Endothelial cell (in vitro differentiated cells): ENCODE results near the gene DDI2. TPM values are rescaled to one million over a fixed set of nuclear protein-coding genes. Genes with fewer than 3 reads are reported as not detected.

Experiments used
- DNase-seq: peaks from one replicate; pipeline ENCODE4 v3.0.0; 2021; ENCODE audit warnings: low spot score
- H3K27ac Mint-ChIP-seq: one replicate; pipeline ENCODE4 v1.8.0; 2021; ENCODE audit warnings: mixed read lengths, inconsistent platforms; ENCODE audit not compliant: unreplicated experiment
- H3K27me3 Mint-ChIP-seq: one replicate; pipeline ENCODE4 v1.8.0; 2021; ENCODE audit warnings: mild to moderate bottlenecking, moderate library complexity, mixed read lengths, inconsistent platforms; ENCODE audit not compliant: unreplicated experiment
- H3K36me3 Mint-ChIP-seq: one replicate; pipeline ENCODE4 v1.8.0; 2021; ENCODE audit warnings: mild to moderate bottlenecking, low read depth, mixed read lengths, inconsistent platforms; ENCODE audit not compliant: unreplicated experiment
- H3K4me1 Mint-ChIP-seq: one replicate; pipeline ENCODE4 v1.8.0; 2021; ENCODE audit warnings: mild to moderate bottlenecking, mixed read lengths, inconsistent platforms; ENCODE audit not compliant: unreplicated experiment
- H3K4me3 Mint-ChIP-seq: one replicate; pipeline ENCODE4 v1.8.0; 2021; ENCODE audit warnings: mild to moderate bottlenecking, mixed read lengths, inconsistent platforms; ENCODE audit not compliant: unreplicated experiment
- H3K9me3 Mint-ChIP-seq: one replicate; pipeline ENCODE4 v1.8.0; 2021; ENCODE audit warnings: mixed read lengths, inconsistent platforms; ENCODE audit not compliant: unreplicated experiment
- CTCF ChIP-seq: fragments of 200-600 bp; sonication (generic); IDR thresholded peaks from one replicate; pipeline ENCODE4 v1.5.0; 2021; ENCODE audit warnings: antibody characterized with exemption; ENCODE audit not compliant: unreplicated experiment
- total RNA-seq: library from RNA; stranded (reverse); fragmentation: NEBNext Ultra II Directional; extraction: Animal tissue kit (Norgen Biotek cat#: 25700); gene quantifications from one replicate; pipeline ENCODE4 v1.2.1, GENCODE V29; 2021; ENCODE audit not compliant: unreplicated experiment

The DDI2 gene
- total RNA-seq, 1 donor from 2014 or later, result 24.0 TPM

DNA sequence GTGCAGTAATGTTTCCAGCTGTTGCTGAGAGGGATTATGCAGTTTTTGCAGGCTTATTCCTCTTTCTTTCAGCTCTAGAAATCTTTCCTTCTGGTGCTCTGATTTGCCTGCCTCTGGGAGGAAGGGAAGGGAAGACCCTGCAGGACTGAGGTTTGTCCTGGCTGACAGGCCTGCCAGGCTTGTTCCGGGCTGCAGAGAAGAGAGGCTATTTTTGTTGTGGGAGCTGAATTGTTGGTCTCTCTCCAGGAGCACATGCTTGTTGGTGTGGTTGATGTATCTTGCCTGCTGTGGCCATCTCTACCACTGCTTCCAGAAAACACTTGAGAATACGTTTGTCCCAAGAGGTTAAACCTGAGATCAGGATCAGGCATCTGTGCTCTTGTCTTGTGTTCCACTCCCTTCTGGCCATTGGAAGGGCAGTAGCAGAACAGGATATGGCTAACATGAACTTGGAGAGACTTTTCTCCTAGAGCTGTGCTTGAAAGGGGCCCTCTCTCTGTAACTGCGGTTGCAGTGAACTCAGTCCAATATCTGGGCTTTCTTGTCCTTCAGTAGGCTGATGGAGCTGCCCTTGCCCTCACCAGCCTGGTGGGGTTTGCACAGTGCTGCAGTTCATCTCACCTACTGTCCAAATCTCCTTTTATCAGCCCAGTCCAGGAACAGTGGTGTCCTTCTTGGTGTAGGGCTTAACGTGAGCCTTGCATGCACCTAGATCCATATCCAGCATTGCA is 97.3 kb downstream of the DDI2 start:
- H3K9me3 Mint-ChIP-seq, result no peaks in the 10 kb centered on the region
- no peak for DNase-seq
- H3K36me3 Mint-ChIP-seq, result peaks cover 10% of the 10 kb centered on the region
- H3K4me3 Mint-ChIP-seq, result peak overlapping the region; percentile 48
- peaks cover 4% of the 10 kb centered on the region for H3K27me3 Mint-ChIP-seq
- no peak overlapping the region for H3K27ac Mint-ChIP-seq
- no peak for TF ChIP-seq CTCF
- H3K4me1 Mint-ChIP-seq, result peaks cover 3% of the 10 kb centered on the region

GRCh38 chr1:15717418-15718125 is 100.3 kb downstream of the DDI2 start:
- Mint-ChIP-seq H3K36me3 (peaks cover 12% of the 10 kb centered on the region), H3K9me3 (no peaks in the 10 kb centered on the region), H3K4me3 (no peak overlapping the region), H3K27me3 (peaks cover 4% of the 10 kb centered on the region), H3K4me1 (peaks cover 10% of the 10 kb centered on the region), H3K27ac (no peak overlapping the region)
- no peak for DNase-seq
- no peak for TF ChIP-seq CTCF

GRCh38 chr1:15718199-15718601 is 100.9 kb downstream of the DDI2 start:
- no peaks in the 10 kb centered on the region for H3K9me3 Mint-ChIP-seq
- H3K36me3 Mint-ChIP-seq, result peaks cover 18% of the 10 kb centered on the region
- no peak overlapping the region for H3K4me3 Mint-ChIP-seq
- DNase-seq, result no peak
- H3K4me1 Mint-ChIP-seq, result peaks cover 10% of the 10 kb centered on the region
- H3K27ac Mint-ChIP-seq, result peak overlapping the region; percentile 70
- no peak for TF ChIP-seq CTCF
- peaks cover 4% of the 10 kb centered on the region for H3K27me3 Mint-ChIP-seq

Other genes with a start within 250 kb of the DDI2 start
- gene EFHD2, start 207.6 kb upstream of the DDI2 start, total RNA-seq, result 6.6 TPM
- not detected for gene CTRC, start 179.0 kb upstream of the DDI2 start, total RNA-seq
- not detected for gene CELA2A, start 160.7 kb upstream of the DDI2 start, total RNA-seq
- not detected for gene CELA2B, start 141.4 kb upstream of the DDI2 start, total RNA-seq
- gene CASP9, start 93.2 kb upstream of the DDI2 start, total RNA-seq, result 12.0 TPM
- 19.9 TPM for gene DNAJC16, start 90.6 kb upstream of the DDI2 start, total RNA-seq
- gene AGMAT, start 32.4 kb upstream of the DDI2 start, total RNA-seq, result 0.18 TPM
- gene PLEKHM2, start 66.9 kb downstream of the DDI2 start, total RNA-seq, result 82.3 TPM
- gene SLC25A34, start 118.8 kb downstream of the DDI2 start, total RNA-seq, result 3.5 TPM
- not detected for gene TMEM82, start 125.0 kb downstream of the DDI2 start, total RNA-seq
- gene FBLIM1, start 141.3 kb downstream of the DDI2 start, total RNA-seq, result 198 TPM
- 2.4 TPM for gene UQCRHL, start 190.2 kb downstream of the DDI2 start, total RNA-seq
- gene SPEN, start 230.2 kb downstream of the DDI2 start, total RNA-seq, result 33.5 TPM